Suppressor macrophage (primary cell): ENCODE data around the gene ABCC4.

Experiments
- DNase-seq, 4 experiments: peaks; one replicate each; pipeline ENCODE4 v3.0.0-alpha.2; 2020 to 2022

The ABCC4 gene

GRCh38 chr13:95258619-95259194 lies 42.5 kb downstream of the ABCC4 start:
- DNase-seq: no peak

DNA sequence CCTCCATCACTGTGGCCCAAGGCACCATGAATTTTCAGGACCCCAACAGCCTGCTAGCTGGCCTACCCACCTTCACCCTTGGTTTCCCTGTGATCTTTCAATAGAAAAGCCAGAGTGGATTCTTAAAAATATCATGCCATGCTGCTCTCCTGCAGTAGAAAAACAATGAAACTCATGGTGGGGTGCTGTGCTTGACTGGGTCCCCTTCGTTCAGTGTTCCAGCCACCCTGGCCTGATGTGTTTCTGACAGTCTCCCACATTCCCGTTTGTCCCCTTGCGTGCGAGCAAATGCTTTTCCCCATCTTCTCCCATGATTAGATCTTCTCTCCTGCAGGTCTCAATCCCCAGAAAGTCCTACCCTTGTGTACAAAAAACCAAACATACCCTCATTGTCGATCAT lies 43.2 kb downstream of the ABCC4 start:
- no peak for DNase-seq

DNA sequence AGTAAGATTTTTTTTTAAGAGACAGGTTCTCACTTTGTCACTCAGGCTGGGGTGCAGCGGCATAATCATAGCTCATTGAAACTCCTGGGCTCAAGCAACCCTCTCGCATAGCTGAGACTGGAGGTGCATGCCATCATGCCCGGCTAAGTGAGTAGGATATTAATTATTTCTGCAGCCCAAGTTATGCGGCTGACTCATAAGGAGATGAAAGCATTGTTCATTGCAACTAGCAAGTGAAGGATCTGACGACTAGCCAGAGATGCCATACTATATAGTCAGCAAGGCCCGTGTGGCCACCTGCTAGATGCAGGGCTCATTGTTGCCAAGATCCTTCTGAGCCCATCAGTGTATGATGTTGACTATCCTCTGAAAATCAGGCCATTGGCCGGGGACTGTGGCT lies 45.2 kb downstream of the ABCC4 start:
- no peak for DNase-seq

- DNase-seq: no peak
Measured at GRCh38 chr13:95255072-95255732, 46.0 kb downstream of the ABCC4 start.

DNA sequence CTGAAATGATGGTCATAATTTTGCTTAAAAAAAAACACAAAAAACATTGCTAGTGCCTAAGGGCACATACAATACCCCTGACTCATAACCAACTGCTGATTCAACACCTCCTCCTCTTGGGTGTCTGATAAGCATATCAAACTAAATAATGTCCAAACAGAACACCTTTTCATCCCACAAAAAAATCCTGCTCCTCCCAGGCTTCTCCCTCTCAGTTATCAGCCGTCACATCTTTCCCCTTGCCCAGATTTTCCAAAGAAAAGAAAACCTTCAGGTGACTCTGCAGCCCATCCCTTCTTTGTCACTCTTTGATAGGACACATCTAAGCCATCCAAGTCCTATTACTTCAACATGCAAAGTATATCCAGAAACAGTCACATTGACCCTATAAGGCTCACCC lies 46.9 kb downstream of the ABCC4 start:
- no peak for DNase-seq

- no peak for DNase-seq
Measured at GRCh38 chr13:95253033-95253432, 48.2 kb downstream of the ABCC4 start.

DNA sequence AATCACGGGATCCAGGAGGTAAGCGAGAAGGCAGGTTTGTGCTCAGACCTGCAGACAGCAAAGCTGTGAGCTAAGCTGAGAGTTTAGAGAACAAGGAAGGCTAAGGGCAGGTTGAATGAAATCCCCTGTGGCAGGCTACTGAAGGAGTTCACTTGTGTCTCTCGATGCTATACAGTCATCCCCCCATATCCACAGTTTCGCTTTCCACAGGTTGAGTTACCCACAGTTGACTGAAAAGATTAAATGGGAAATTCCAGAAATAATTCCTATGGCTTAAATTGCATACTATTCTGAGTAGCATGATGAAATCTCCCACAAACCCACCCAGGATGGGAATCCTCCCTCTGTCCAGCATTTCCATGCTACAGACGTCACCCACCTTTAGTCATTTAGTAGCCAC lies 49.6 kb downstream of the ABCC4 start:
- no peak for DNase-seq

GRCh38 chr13:95250961-95251360 lies 50.3 kb downstream of the ABCC4 start:
- DNase-seq: no peak

DNA sequence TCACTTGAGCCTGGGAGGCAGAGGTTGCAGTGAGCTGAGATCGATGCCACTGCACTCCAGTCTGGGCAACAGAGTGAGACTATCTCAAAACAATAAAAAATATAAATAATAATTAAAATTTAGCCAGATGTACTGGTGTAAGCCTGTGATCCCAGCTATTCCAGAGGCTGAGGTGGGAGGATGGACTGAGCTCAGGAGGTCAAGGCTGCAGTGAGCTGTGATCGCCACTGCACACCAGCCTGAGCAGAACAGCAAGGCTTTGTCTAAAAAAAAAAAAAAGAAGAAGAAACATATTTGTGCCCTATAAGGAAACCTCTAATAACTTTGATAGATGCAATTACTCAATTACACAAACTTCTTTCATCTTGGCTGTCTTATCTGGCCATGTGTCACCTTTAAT lies 52.3 kb downstream of the ABCC4 start:
- no peak for DNase-seq

DNA sequence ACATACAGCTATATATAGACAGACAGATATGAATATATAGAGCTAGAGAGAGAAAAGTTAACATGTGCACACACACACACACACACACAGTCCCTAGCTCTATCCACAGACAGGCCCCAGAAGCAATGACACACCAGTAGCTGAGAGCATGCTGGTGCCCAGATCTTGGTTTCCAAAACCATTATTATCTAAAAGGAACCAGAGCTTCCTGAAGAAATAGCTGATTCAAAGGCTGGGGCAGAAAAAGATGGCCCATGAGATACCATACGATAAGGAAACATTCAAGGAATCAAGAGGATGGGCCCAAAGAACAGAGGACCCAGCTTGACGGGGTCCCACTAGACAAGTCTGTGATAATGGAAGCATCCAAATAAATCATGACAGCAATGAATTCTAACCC lies 53.4 kb downstream of the ABCC4 start:
- no peak for DNase-seq

GRCh38 chr13:95247171-95247570 lies 54.1 kb downstream of the ABCC4 start:
- DNase-seq: no peak

- peak; percentile 26 to 69 (median 56) for DNase-seq
Measured at GRCh38 chr13:95246292-95247082, 54.8 kb downstream of the ABCC4 start.

DNA sequence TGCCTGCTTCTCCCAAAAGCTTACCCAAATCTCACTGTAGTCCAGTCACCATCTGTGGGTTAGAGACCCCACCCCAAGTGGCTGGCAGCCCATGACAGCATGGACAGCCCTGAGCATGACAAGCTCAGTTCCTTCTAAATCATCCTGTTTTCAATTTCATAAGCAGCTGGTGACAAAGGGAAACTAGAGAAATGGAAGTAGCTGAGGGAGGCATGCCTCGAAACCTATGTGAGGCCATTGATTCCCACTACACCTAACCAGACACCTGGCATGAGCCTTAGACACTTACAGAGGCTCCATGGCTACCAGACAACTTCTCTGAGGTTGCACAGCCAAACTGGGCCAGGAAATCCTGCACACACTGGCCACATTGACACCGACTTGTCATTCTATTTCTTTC lies 56.2 kb downstream of the ABCC4 start:
- DNase-seq: peak in 3 of 4 experiments; percentile 28 to 57 (median 45)

DNA sequence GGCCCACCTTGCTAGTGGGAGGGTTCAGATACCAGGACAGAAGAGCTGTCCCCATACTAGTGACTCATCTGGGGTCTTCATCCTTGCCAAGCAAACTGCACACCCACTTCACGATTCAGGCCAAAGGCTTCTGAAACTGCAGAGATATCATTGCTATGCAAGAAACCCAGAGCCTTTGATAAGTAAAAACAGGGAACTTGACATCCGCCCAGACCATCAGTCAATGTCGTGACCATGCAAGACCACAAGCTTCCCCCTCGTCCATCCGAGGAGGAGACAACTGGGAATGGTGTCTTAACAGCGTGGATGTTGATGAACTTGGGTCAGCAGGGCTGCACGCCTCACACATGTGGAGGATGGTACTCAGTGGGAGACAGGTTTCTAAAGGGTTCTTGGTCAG lies 58.0 kb downstream of the ABCC4 start:
- peak; percentile 8 to 71 (median 48) for DNase-seq

DNA sequence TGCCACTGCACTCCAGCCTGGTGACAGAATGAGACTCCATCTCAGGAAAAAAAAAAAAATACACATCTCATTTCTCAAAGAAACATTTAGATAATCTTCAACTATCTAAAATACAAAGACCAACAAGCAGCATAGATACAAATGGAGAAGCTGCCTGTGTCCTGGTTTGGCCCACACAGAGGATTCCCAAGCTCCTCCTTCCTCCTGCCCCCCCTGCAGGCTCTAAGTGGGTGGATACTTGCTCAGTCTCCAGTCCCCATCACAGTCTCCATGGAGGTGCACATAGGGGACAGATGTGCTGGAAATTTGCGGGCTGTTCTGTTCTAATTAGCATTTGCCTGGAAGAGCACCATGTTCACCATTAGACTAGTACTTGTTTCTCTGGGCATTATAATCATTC lies 59.9 kb downstream of the ABCC4 start:
- DNase-seq: peak in 2 of 4 experiments; percentile 54 to 63

- peak; percentile 7 to 60 (median 42) for DNase-seq
Measured at GRCh38 chr13:95239283-95239682, 62.0 kb downstream of the ABCC4 start.

- no peak for DNase-seq
Measured at GRCh38 chr13:95237310-95237870, 63.9 kb downstream of the ABCC4 start.

DNA sequence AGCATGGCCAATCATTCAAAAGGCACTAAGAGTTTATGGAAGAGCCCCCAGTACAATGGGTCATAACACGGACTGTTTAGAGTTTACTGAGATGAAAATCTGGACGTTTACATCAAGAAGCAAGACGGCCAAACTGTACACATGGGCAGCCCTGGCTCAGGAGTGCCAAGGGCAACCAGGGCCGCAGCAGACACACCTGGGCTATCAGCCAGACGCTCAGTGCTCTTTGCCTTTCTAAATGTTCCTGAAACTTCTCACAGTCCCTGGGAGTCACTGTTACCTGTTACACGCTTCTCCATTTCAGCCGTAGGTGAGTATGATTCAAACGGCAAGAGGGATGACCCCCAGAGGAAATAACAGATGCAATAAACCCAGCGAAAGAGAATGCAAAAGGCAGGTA lies 64.5 kb downstream of the ABCC4 start:
- no peak for DNase-seq

DNA sequence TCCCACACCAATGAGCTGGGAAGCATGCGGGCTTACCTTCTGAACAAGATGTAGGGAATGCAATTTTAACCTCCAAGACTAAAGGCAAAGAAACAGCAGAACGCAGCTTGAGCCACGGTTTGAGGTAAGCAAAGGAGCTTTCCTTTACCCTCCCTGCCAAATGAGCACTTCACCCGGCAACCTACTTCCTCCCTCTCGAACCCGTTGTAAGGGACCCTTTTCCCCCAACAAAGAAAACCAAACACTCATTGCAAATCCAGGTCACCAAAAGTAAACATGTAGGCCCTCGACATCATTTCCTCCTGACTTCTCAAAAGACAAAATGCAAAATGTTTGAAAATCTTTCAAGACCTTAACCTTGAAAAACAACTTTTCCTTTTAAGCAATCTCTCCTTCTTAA lies 65.3 kb downstream of the ABCC4 start:
- no peak for DNase-seq

DNA sequence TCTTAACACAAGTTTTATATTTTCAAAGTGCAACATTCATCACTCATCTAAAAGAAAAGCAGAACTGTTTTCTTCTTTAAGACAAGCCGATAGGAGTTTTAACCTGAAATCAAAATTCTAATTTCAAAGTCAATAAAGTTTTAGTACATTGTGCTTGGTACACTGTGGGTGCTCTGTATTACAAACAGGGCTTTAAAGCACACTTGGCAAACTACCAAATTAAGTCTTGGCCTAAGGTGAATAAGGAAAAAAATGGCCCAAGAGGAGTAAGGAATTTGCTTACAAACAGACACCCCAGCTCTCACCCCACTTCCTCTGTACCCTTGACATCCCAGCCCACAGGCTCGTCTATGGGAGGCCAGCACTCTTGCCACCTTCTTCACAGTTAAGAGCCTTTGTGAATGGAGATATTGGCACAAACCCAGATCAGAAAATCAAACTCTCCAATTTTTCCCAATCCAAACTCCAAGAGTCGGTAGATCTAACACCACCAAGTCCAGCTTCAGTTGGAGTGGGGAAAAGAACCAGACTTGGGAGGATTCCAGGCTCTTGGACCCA lies 66.0 kb downstream of the ABCC4 start:
- no peak for DNase-seq

DNA sequence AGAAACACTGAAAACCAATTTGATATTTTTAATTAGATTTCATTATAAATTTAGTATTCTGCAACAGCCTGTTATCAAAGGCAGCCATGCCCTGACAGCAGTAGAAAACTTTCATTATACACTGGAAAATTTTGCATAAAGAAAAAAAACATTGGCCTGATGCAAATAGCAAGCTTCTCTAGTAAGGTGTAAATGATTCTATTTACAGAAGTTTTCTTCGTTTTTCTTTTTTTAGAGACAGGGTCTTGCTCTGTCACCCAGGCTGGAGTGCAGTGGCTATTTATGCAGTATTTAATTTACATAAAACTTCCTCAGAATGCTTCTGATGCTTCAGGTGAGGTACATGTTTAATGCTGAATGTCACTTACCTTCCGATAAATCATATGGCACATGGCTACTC lies 67.0 kb downstream of the ABCC4 start:
- no peak for DNase-seq

- DNase-seq: no peak
Measured at GRCh38 chr13:95233026-95233635, 68.1 kb downstream of the ABCC4 start.

DNA sequence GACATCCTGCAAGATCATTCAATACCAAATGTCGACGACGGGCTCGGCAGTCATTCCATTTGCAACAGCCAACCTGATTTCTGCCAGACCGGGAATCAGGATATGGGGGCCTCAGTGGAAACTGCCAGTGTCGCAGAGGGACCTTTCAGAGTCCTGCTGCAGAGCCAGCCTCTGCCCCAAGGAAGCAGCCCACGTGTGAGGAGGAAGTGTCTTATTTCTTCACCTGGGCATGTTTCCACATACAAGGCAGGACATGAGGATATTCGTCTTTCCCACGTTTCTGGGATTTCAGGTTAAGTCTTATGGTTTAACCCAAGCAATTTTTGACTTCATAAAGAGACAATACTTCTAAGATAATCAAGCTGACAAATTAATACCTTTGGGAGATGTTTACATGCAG lies 69.9 kb downstream of the ABCC4 start:
- no peak for DNase-seq
